ENCODE results near the gene ZNF24.

ZNF24 gene

GRCh38 chr18:35291166-35291565 is 53.1 kb downstream of the ZNF24 start:
- Histone ChIP-seq H3K9me3 (ENCODE audit: low read length) (peaks cover 21% of the 10 kb centered on the region), H2AFZ (ENCODE audit: low read length) (no peak overlapping the region), H3K27me3 (ENCODE audit: insufficient read depth, low read length) (no peaks in the 10 kb centered on the region), H3K36me3 (ENCODE audit: insufficient read depth, low read length) (peaks cover 47% of the 10 kb centered on the region), H3F3A (ENCODE audit: insufficient read depth, low read length) (no peaks in the 10 kb centered on the region), H3K27ac (ENCODE audit: low read depth, low read length, poor library complexity, severe bottlenecking) (no peak overlapping the region), H3K79me2 (ENCODE audit: insufficient read depth, low read length) (peaks cover 14% of the 10 kb centered on the region), H4K20me1 (ENCODE audit: insufficient read depth, low read length) (no peaks in the 10 kb centered on the region), H3K9ac (ENCODE audit: low read length) (peak overlapping the region; percentile 91), H3K9me2 (ENCODE audit: low read depth, low read length) (no peaks in the 10 kb centered on the region), H3K4me3 (ENCODE audit: low read depth, low read length, poor library complexity, severe bottlenecking) (peak overlapping the region; percentile 91), H3K4me1 (ENCODE audit: insufficient read depth, low read length, severe bottlenecking) (peaks cover 24% of the 10 kb centered on the region), H3K4me2 (ENCODE audit: low read length) (peak overlapping the region; percentile 92)
- TF ChIP-seq EZH2 (IDR thresholded peaks at IDR 0.05; ENCODE audit: borderline replicate concordance, low read length), result no peak
- TF ChIP-seq, protein P1, sequence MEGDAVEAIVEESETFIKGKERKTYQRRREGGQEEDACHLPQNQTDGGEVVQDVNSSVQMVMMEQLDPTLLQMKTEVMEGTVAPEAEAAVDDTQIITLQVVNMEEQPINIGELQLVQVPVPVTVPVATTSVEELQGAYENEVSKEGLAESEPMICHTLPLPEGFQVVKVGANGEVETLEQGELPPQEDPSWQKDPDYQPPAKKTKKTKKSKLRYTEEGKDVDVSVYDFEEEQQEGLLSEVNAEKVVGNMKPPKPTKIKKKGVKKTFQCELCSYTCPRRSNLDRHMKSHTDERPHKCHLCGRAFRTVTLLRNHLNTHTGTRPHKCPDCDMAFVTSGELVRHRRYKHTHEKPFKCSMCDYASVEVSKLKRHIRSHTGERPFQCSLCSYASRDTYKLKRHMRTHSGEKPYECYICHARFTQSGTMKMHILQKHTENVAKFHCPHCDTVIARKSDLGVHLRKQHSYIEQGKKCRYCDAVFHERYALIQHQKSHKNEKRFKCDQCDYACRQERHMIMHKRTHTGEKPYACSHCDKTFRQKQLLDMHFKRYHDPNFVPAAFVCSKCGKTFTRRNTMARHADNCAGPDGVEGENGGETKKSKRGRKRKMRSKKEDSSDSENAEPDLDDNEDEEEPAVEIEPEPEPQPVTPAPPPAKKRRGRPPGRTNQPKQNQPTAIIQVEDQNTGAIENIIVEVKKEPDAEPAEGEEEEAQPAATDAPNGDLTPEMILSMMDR (IDR thresholded peaks at IDR 0.05; ENCODE audit: low read length), result no peak

DNA sequence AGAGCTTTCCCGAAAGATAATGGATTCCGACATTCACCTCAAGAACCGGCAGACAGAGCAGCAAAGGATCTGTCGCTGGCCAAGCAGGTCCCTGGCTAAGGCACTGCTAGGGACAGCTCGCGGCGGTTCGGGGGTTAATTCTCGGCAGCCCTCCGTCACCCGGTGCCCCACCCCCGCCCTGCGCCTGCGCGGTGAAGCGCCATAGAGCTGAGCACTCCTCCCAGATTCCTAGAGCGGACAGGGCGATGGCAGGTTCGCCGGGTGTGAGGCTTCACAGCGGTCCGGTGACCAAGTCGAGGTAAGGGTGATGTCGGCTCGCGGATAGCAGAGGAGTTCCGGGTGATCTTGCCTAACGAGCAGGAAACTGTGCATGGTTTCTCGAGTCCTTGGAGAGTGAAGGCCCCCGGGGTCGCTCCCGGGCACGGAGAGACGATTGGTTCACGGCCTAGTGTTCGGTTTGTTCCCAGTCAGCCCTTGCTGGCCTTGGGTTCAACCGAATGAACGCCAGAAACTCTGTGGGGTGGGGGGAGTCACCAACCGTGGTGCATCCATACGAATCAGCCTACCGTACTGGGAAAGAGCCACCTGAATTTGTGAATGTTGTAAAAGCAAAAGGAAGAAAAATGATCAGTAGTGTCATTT is 54.0 kb downstream of the ZNF24 start, which contains the start of gene ZSCAN30:
TSS of gene ZSCAN30 (minus strand) at position 136 of the 642 bp plus-strand sequence. CDS start 25,877 bp downstream, outside the sequence.
- Histone ChIP-seq H3K9me3 (ENCODE audit: low read length) (peaks cover 24% of the 10 kb centered on the region), H3K4me3 (ENCODE audit: low read depth, low read length, poor library complexity, severe bottlenecking) (peak within 1 kb of the TSS; percentile 91), H3K9ac (ENCODE audit: low read length) (peak within 1 kb of the TSS; percentile 91), H3K4me2 (ENCODE audit: low read length) (peak within 1 kb of the TSS; percentile 92), H3F3A (ENCODE audit: insufficient read depth, low read length) (no peaks in the 10 kb centered on the region), H3K27me3 (ENCODE audit: insufficient read depth, low read length) (no peaks in the 10 kb centered on the region), H3K27ac (ENCODE audit: low read depth, low read length, poor library complexity, severe bottlenecking) (peak within 1 kb of the TSS; percentile 68), H3K4me1 (ENCODE audit: insufficient read depth, low read length, severe bottlenecking) (peaks cover 24% of the 10 kb centered on the region), H3K36me3 (ENCODE audit: insufficient read depth, low read length) (peaks cover 38% of the 10 kb centered on the region), H4K20me1 (ENCODE audit: insufficient read depth, low read length) (no peaks in the 10 kb centered on the region), H2AFZ (ENCODE audit: low read length) (peak within 1 kb of the TSS; percentile 44; the same call in 1 of the 2 replicates), H3K9me2 (ENCODE audit: low read depth, low read length) (no peaks in the 10 kb centered on the region), H3K79me2 (ENCODE audit: insufficient read depth, low read length) (peaks cover 14% of the 10 kb centered on the region)
- no peak for TF ChIP-seq EZH2 (IDR thresholded peaks at IDR 0.05; ENCODE audit: borderline replicate concordance, low read length)
- TF ChIP-seq, protein P1 (IDR thresholded peaks at IDR 0.05; ENCODE audit: low read length), result no peak

DNA sequence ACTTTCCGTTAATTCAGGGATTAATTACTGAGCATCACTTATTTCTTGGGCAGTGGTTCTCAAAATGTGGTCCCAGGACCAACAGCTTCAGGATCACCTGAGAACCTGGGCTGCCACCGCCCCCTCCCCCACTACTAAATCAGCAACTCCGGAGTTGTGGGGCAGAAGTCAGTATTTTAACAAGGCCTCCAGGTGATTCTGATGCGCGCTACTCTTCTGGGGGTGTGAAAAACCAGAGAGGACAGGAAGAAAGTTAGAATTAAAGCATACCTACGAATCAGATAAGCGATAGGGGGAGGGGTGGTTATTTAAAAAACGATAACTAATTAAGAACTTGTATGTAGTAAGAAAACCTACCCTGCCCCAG is 54.5 kb downstream of the ZNF24 start:
- Histone ChIP-seq H3K4me2 (ENCODE audit: low read length) (peak overlapping the region; percentile 92), H4K20me1 (ENCODE audit: insufficient read depth, low read length) (no peaks in the 10 kb centered on the region), H3K9me3 (ENCODE audit: low read length) (peaks cover 23% of the 10 kb centered on the region), H3K27me3 (ENCODE audit: insufficient read depth, low read length) (no peaks in the 10 kb centered on the region), H3K9me2 (ENCODE audit: low read depth, low read length) (no peaks in the 10 kb centered on the region), H3K36me3 (ENCODE audit: insufficient read depth, low read length) (peaks cover 36% of the 10 kb centered on the region), H3K4me3 (ENCODE audit: low read depth, low read length, poor library complexity, severe bottlenecking) (peak overlapping the region; percentile 91), H2AFZ (ENCODE audit: low read length) (peak overlapping the region; percentile 44; the same call in 1 of the 2 replicates), H3F3A (ENCODE audit: insufficient read depth, low read length) (no peaks in the 10 kb centered on the region), H3K9ac (ENCODE audit: low read length) (peak overlapping the region; percentile 91), H3K79me2 (ENCODE audit: insufficient read depth, low read length) (peaks cover 14% of the 10 kb centered on the region), H3K4me1 (ENCODE audit: insufficient read depth, low read length, severe bottlenecking) (peaks cover 24% of the 10 kb centered on the region), H3K27ac (ENCODE audit: low read depth, low read length, poor library complexity, severe bottlenecking) (peak overlapping the region; percentile 68)
- TF ChIP-seq, protein P1 (IDR thresholded peaks at IDR 0.05; ENCODE audit: low read length), result no peak

Measured in OCI-LY1 (cell line).